GM10847 (cell line): ENCODE results near the gene COX6B2.

ENCODE experiments used
- POLR2A ChIP-seq: IDR thresholded peaks from 2 replicates; pipeline ENCODE4 v1.6.1; 2011; ENCODE audit not compliant: insufficient read length; ENCODE audit errors: extremely low read depth

The COX6B2 gene

DNA sequence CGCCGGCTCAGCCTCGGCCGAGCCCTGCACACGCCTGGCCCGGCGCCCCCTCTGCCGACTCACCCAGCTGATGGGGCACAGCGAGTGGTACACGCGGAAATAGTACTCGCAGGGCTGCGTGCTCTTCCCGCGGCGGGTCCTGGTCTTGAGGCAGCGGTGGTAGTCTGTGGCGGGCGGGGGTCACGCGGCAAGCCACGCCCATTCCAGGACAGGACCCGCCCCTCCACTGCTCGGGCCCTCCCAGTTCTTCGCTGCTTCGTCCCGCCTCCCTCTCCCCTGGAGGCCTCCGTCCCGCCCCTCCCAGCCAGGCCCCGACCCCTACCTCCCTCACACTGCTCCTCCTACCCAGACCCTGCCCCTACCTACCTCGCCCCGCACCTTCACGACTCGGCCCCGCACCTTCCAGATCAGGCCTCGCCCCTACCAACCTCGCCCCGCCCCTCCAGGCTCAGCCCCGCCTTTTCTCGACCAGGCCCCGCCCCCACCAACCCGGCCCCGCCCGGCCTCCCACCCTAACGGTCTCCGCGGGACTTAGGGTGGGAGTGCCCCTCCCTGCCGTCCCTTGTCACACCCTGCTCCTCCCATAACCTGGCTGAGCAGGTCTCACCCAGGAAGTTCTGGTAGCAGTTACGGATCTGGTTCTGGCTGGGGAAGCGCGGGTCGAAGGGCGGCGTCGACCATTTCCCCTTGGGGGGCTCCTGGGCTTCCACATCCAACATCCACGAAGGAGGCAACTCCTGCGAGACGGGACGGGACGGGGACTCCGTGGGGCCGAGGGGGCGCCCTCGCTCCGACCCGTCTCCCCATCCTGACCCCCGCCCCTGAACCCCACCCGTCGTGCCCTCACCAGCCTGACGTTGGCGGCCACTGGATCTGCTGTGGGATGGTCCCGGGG lies 469 bp downstream of the COX6B2 start:
- no peak for TF ChIP-seq POLR2A

DNA sequence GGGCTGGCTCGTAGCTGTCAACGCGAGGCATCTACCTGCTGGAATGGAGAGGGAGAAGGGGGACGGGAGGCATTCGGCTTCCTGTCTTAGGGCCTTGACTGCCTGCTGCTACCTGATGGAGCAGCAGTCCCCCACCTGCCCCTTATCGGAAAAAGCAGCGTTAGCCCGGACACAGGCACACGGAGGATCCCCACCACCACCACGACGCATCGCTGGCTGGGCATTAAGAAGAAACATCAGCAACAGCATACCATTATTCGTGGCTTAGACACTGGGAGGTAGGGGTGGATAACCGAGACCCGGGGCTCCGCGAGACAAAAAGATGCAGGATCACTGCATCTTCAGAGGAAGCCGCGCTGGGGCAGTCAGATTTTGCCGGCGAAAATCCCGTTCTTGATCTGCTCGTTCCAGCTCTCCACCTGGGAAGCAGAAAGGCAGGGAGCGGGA lies 1.1 kb downstream of the COX6B2 start:
- TF ChIP-seq POLR2A, result no peak

DNA sequence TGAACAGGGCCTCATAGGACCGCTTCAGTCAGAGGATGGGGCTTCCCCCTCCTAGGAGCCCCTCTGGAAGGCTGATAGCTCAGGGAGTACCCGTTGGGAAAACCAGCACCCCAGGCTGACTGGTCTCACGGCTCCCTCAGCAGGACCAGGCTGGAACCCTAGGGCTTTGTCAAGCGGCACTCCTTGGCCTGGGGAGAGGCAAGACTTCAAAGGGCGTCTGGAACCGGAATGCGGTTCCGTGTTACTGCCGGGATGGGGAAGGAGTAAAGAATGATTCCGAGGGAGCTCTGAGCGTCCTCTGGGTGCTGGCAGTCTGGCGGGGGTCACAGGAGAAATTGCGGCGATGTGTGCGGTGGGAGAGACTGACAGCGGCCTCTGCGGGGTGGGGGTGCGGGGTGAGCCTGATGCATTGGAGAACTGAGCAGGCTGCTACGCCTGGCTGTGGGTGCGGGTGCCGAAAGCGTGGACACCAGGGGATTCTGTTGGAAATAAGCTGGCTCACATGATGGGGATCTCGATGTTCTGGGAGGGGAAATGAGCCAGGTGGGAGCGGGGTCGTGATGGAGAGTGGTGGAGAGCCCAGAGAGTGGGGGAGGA lies 1.9 kb downstream of the COX6B2 start:
- TF ChIP-seq POLR2A, result no peak

DNA sequence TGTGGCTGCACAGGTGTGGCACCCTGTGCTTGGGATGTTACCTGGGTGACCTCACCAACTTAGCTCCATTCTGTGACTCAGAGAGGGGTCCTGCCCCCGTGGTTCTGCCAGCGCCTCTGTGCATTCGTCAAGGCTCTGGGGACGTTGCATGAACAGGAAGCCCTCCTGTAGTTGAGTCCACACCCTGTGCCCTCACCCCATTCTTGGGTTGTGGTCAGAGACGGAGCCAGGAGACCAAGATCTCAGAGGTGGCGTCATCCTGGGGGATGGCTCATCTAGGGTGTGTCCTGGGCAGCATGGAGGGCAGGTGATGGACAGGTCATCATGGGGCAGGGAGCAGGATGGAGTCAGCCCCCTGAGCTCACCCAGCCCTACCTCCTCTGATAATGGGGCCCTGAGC lies 2.5 kb downstream of the COX6B2 start:
- TF ChIP-seq POLR2A, result no peak

DNA sequence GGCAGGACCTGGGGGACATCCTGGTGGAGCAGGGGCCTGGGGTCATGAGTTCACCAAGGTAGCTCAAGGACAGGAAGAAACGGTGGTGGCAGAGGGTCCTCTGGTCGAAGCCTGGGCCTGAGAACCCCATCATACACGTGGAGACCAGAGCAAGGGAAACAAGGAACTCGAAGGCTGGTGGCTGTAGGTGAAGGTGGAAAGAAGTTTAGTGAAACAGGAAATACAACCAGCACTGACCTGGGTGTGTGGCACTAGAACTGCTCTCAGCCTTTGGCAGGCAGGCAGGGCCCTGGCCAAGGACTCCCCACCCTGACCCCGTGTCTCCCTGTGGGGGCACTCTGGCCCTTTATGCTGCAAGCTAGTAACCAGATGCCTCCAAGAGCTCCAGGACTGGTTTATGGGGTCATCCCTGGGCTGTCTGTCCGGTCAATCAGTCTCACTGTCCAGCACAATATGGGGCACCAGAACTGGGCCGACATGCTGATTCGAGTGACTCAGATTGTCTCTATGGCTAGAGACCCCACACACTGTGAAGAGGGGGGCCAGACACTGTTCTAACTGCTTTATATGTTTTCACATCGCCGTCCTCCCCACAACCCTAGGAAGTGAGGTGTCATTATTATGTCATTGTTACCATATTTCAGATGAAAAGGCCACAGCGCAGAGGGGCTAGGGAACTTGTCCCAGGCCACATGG lies 3.8 kb downstream of the COX6B2 start:
- no peak for TF ChIP-seq POLR2A

DNA sequence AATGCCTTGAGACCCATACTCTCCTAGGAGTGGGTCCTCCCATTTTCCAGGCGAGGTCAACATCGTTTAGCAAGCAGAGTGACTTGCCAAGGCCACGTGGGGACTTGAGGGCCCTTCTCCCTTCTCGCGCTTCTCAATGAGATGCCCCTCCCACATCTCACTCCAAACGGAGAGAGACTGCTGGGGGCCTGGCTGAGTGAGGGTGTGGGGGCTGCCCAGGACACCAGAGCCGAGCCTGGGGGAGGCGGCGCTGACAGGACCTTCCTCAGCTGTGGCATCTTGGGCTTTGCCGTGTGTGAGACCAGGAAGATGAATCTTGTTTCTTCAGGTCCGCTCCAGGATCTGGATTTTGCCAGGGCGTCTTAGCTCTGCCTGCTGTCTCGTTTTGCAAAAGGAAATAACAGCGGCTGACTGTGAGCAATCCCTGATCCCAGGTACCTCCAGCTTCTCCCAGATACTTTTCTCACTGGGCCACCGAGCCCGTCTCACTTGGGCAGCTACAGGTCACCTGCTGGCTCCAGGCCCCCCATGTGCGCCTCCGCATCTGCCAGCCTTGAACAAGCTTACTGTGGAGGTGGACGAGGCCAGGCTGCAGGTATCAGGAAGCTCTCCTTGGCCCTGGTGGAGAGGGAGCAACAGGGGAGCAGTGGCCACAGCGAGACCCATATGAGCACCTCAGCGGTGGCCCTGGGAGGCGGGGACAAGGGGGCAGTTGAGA lies 6.0 kb downstream of the COX6B2 start:
- no peak for TF ChIP-seq POLR2A

DNA sequence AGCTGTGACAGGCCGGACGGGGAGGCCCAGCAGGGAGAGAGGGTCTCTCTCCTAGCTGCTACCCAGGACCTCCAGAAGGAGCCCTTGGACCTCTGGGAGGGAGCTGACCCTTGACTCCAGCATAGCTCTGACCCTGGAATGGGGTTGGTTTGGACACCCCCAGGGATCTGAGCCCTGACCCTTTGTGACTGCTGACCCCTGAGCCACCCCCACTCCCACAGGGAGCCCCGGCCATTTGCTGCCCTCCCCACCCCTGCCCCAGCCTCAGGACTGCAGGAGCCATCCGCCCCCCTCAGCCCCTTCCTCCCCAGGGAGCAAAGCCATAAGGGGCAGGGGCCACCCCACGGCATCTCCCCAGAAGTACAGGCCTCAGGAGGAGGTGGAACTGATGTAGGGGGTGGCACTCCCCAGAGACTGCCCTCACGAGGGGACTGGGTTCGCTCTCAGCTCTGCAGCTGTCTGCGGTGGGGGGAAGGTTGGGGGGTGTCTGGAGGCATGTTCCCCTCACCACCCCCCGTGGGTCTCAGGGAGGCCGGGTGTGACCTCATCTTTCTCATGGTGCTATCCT lies 7.0 kb downstream of the COX6B2 start:
- TF ChIP-seq POLR2A, result no peak

DNA sequence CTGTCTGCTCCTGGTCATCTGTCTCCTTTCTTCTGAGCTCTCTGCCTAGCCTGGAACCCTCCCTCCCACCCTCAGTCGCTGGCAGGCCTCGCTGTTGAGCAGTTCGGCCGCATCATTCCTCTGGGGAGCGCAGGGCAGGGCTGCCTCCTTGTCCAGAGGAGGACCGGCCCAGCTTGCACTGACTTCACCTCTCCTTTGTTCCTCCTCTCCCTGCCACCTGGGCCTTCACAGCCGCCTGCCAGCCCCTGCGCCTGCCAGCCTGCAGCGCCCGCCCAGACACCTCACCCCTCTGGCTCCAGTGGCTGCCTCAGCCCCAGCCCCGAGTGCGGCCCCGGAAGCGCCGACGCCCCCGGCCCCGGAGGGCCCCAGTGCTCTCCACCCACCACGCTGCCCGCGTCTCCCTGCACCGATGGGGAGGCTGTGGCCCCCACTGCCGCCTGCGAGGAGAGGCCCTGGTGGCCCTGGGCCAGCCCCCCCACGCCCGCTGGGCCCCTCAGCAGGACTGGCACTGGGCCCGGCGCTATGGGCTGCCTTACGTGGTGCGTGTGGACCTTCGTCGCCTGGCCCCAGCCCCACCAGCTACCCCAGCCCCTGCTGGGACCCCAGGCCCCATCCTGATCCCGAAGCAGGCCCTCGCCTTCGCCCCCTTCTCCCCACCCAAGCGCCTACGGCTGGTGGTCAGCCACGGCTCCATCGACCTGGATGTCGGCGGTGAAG lies 7.6 kb downstream of the COX6B2 start:
- no peak for TF ChIP-seq POLR2A

DNA sequence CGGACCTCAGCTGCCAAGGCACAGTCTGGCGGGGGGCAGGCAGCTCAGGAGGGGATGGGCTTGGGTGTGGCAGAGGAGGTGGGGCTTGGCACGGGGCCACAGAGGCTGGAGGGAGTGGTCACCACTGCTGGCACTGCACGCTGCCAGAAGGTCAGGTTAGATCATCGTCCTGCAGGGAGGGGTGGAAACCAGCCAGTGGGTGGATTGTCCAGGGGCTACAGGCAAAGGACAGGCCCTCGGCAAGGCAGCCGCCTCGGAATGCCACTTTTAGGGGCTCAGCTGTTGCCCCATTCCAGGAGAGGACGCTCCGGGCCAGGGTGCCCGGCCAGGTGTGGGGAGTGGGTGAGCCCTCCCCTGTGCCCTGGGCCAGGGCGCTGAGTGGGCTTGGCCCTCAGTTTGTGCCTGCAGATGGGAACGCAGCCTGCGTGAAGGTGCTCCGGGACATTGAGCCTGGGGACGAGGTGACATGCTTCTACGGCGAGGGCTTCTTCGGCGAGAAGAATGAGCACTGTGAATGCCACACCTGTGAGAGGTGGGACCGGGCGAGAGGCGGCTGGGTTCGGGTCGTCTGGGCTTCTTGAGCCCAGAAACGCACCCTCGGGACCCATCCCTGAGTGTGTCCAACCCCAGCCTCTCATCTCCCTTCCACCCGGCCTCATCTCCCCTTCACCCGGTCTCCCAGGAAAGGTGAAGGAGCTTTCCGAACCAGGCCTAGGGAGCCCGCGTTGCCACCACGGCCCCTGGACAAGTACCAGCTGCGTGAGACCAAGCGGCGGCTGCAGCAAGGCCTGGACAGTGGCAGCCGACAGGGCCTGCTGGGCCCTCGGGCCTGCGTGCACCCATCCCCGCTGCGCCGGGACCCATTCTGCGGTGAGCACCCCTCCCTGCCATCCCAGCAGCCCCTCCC lies 8.4 kb downstream of the COX6B2 start:
- TF ChIP-seq POLR2A, result no peak

DNA sequence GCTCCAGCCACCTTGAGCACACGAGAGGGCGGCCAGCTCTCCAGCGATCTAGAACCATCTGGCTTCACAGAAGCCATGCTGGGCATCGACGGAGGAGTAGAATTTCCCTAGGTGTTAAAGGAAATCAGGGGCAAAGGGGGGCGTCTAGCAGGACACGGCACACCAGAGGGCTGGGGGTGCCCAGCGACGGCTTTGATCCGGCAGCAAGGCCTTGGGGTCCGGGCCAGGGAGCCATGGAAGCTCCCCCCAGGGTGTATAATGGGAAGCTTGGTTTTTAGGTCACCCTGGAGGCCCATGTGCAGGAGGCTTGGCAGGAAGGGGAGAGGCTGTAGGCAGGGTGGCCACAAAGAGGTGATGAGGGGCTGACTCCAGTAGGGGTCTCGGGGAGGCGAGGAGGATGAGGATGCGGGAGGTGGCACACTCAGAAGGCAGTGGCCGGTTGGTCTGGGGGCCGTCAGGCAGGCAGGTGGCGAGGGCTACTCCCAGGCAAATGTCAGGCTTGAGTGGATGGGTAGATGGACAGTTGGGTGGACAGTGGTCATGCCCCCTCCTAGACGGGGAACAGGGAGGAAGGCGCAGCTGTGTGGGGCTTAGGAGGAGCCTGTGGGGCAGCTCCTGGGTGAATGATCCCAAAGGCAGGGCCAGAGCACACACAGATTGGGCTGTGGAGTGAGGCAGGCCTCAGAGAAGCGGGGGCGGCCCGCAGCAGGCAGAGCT lies 9.3 kb downstream of the COX6B2 start:
- no peak for TF ChIP-seq POLR2A

DNA sequence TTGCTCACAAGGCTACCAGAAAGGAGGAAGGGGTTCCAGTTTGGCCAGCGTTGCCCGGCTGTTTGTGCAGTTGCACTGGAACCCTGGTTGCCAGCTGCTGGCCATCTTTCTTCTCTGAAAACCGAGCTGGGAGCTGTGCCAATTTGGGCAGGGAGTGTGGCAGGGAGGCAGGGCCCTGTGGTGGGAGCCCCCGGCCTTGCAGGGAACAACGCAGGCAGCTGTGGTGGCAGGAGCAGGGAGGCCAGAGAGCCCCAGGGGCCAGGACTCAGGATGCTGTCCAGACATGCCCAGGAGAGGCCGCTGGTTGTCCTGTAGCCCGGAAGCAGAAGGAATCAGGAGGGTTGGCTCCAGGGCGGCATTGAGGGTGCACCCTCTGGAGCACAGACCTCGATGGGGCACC lies 10.1 kb downstream of the COX6B2 start:
- TF ChIP-seq POLR2A, result no peak

DNA sequence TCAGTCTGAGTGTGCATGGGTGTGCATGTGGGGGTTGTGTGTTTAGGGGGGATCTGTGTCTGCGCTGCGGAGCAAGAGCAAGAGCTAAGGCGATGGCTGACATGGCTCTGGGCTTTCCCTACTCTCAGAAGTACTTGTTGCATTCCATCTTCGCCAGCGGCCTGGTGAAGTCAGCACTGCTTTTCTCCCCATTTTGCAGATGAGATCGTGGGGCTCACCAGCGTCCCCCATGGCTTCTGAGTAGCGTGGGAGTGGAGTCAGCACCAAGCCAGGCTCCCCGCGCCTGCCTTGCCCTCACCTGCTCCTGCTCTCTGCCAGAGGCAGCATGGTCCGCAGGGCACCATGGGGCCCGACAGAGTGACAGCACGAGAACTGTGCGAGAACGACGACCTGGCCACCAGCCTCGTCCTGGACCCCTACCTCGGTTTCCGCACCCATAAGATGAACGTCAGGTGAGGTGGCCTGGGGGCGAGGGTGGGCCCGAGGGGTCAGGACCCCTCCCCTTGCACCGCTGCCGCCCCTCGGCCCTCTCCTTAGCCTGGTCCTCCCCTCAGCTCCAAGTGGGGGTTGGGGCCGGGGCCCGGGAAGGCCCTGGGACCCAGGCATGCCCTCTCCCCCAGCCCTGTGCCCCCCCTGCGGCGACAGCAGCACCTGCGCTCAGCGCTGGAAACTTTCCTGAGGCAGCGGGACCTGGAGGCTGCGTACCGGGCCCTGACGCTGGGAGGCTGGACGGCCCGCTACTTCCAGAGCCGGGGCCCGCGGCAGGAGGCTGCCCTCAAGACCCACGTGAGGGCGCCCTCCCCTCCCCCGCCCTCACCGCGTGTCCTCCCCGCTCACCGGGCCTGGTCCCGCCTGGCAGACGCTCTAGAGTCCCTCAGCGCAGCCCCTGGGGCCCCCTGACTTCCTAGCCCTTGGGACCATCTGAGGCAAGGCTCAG lies 12.7 kb downstream of the COX6B2 start:
- TF ChIP-seq POLR2A, result no peak
